HUDEP-2 (cell line): ENCODE results near the gene DNAJC7.
"Not testable (repeated sequence)": the region's sequence is repeated elsewhere in the genome, so short reads cannot be mapped to it uniquely, and the experiment has no call there.

Experiments
- DNase-seq, 76 experiments: peaks; one replicate each; lab custom pipeline; 2025; ENCODE audit not compliant: unreplicated experiment in 76 of 76; lab: John Stamatoyannopoulos, UW

The DNAJC7 gene

GRCh38 chr17:41962111-41962510, 55.1 kb downstream of the DNAJC7 start:
- no peak for DNase-seq

GRCh38 chr17:41959336-41960095, 57.7 kb downstream of the DNAJC7 start:
- peak in 63 of 76 experiments; percentile 4 to 79 (median 48) for DNase-seq

- DNase-seq = no peak
Observed at GRCh38 chr17:41959030-41959335, 58.3 kb downstream of the DNAJC7 start.

- no peak for DNase-seq
Observed at GRCh38 chr17:41957869-41958439, 59.3 kb downstream of the DNAJC7 start.

GRCh38 chr17:41957031-41957868, 60.0 kb downstream of the DNAJC7 start:
- DNase-seq = peak in 37 of 76 experiments; percentile 4 to 62 (median 27)

- DNase-seq = no peak
Observed at GRCh38 chr17:41956522-41956921, 60.7 kb downstream of the DNAJC7 start.

- no peak for DNase-seq
Observed at GRCh38 chr17:41948762-41949460, 68.3 kb downstream of the DNAJC7 start.

GRCh38 chr17:41944943-41945342, 72.3 kb downstream of the DNAJC7 start:
- DNase-seq = no peak

- DNase-seq = no peak
Observed at GRCh38 chr17:41943492-41943891, 73.7 kb downstream of the DNAJC7 start.

- no peak for DNase-seq
Observed at GRCh38 chr17:41942626-41943373, 74.4 kb downstream of the DNAJC7 start.

GRCh38 chr17:41941168-41941567, 76.1 kb downstream of the DNAJC7 start:
- no peak for DNase-seq

GRCh38 chr17:41939693-41940090, 77.5 kb downstream of the DNAJC7 start:
- DNase-seq = peak in 2 of 76 experiments; percentile 21 to 30

GRCh38 chr17:41939044-41939692, 78.1 kb downstream of the DNAJC7 start:
- DNase-seq = no peak

- peak in 74 of 76 experiments; percentile 25 to 92 (median 74) for DNase-seq
Observed at GRCh38 chr17:41937970-41938954, 79.0 kb downstream of the DNAJC7 start.

GRCh38 chr17:41935641-41936040, 81.6 kb downstream of the DNAJC7 start:
- no peak for DNase-seq

- peak in 49 of 76 experiments; percentile 5 to 79 (median 28) for DNase-seq
Observed at GRCh38 chr17:41932816-41933389, 84.3 kb downstream of the DNAJC7 start.

- not testable (repeated sequence) for DNase-seq
Observed at GRCh38 chr17:41931715-41932114, 85.5 kb downstream of the DNAJC7 start.

- not testable (repeated sequence) for DNase-seq
Observed at GRCh38 chr17:41930833-41931156, 86.4 kb downstream of the DNAJC7 start.
